ENCODE results near the gene PLXDC1. TPM values are rescaled to one million over a fixed set of nuclear protein-coding genes. Genes with fewer than 3 reads are reported as not detected.
A peak's percentile ranks its signal among the peaks of the same experiment; 100 is the strongest.

Gene PLXDC1
- total RNA-seq, 1 donor from 2014 or later: 0.52 TPM

DNA sequence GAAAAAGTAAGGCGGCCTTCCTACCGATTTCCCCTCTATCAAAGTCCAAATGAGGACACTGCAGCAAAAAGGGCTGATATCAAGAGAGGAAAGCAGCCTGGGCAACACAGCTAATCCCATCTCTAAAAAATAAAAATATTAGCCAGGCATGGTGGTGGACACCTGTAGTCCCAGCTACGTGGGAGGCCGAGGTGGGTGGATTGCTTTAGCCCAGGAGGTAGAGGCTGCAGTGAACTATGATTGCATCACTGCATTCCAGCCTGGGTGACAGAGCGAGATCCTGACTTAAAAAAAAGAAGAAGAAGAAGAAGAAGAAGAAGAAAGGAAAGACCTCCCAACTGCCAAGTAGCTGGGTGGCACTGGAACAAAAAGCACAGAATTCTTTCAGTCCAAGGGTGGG, 31.6 kb upstream of the PLXDC1 start:
- Histone ChIP-seq H3K4me3 (ENCODE audit: low read length in 3 of 3) (no peak overlapping the region), H3K36me3 (ENCODE audit: control insufficient read depth in 3 of 3, insufficient read depth in 3 of 3, low read length in 3 of 3) (peaks cover 56 to 65% (median 58%) of the 10 kb centered on the region in 3 donors), H3K9ac (ENCODE audit: low read depth in 1 of 3, low read length in 3 of 3) (no peak overlapping the region), H3K27me3 (ENCODE audit: control insufficient read depth in 3 of 3, insufficient read depth in 3 of 3, low read length in 3 of 3) (no peaks in the 10 kb centered on the region), H3K9me3 (ENCODE audit: control insufficient read depth in 3 of 3, low read length in 3 of 3) (no peaks in the 10 kb centered on the region), H3K27ac (ENCODE audit: low read depth, low read length) (no peak overlapping the region), H3K4me1 (ENCODE audit: control insufficient read depth in 3 of 3, insufficient read depth in 3 of 3, low read length in 3 of 3) (peaks cover 6 to 29% (median 8%) of the 10 kb centered on the region in 3 donors)

DNA sequence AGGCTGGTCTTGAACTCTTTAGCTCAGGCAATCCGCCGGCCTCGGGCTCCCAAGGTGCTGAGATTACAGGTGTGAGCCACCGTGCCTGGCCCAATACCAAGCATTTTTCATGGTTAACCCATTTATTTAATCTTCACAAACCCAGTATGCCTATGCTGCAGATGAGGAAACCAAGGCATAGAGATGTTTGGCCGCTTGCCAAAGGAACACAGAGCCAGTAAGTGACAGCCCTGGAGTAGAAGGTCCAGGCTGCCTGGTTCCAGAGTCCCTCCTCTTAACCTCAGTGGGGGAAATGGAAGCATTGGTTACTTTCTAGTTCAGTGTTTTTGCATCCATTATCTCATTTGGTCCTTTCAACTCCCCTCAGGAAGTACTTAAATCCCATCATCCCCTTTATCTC, 29.9 kb upstream of the PLXDC1 start:
- Histone ChIP-seq H3K27ac (ENCODE audit: low read depth, low read length) (no peak overlapping the region), H3K9me3 (ENCODE audit: control insufficient read depth in 3 of 3, low read length in 3 of 3) (no peaks in the 10 kb centered on the region), H3K9ac (ENCODE audit: low read depth in 1 of 3, low read length in 3 of 3) (no peak overlapping the region), H3K36me3 (ENCODE audit: control insufficient read depth in 3 of 3, insufficient read depth in 3 of 3, low read length in 3 of 3) (peaks cover 60 to 66% (median 62%) of the 10 kb centered on the region in 3 donors), H3K27me3 (ENCODE audit: control insufficient read depth in 3 of 3, insufficient read depth in 3 of 3, low read length in 3 of 3) (no peaks in the 10 kb centered on the region), H3K4me3 (ENCODE audit: low read length in 3 of 3) (no peak overlapping the region), H3K4me1 (ENCODE audit: control insufficient read depth in 3 of 3, insufficient read depth in 3 of 3, low read length in 3 of 3) (peaks cover 2 to 30% (median 5%) of the 10 kb centered on the region in 3 donors)

DNA sequence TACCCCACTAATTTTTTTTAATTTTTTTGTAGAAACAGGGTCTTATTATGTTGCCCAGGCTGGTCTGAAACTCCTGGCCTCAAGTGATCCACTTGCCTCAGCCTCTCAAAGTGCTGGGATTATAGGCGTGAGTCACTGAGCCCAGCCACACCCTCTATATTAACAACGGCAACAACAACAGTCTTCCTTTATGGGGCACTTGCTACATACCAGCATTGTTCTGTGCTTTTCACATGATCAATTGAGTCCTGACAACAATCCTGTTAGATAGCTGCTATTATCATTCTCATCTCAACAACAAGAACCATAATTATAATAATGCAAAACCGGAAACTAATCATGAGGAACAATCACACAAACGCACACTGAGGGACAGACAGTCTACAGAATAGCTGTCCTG, 27.1 kb upstream of the PLXDC1 start:
- Histone ChIP-seq H3K36me3 (ENCODE audit: control insufficient read depth in 3 of 3, insufficient read depth in 3 of 3, low read length in 3 of 3) (peaks cover 41 to 48% (median 46%) of the 10 kb centered on the region in 3 donors), H3K9me3 (ENCODE audit: control insufficient read depth in 3 of 3, low read length in 3 of 3) (no peaks in the 10 kb centered on the region), H3K4me3 (ENCODE audit: low read length in 3 of 3) (no peak overlapping the region), H3K4me1 (ENCODE audit: control insufficient read depth in 3 of 3, insufficient read depth in 3 of 3, low read length in 3 of 3) (peaks cover 4 to 50% (median 31%) of the 10 kb centered on the region in 3 donors), H3K9ac (ENCODE audit: low read depth in 1 of 3, low read length in 3 of 3) (no peak overlapping the region), H3K27me3 (ENCODE audit: control insufficient read depth in 3 of 3, insufficient read depth in 3 of 3, low read length in 3 of 3) (no peaks in the 10 kb centered on the region), H3K27ac (ENCODE audit: low read depth, low read length) (no peak overlapping the region)

DNA sequence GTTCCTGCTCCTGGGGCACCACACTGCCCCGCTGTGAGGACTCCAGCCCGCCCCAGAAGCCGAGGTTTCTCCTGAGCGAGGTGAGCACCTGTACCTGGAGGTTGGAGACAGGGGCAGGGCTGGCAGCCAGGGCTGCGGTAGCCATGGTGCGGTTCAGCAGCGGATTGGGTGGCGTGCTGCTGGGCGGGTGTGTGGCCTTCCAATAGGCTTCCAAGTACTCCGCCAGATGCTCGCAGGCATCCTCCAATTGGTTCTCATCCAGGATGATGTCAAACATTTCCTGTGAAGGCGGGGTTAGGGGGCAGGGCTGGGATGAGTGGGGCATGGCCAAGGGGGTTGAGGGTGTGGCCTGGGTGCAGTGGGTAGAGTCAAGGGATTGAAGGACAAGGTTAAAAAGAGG, 25.8 kb upstream of the PLXDC1 start:
- no peak overlapping the region for H3K9ac ChIP-seq (ENCODE audit: low read depth in 1 of 3, low read length in 3 of 3)
- peaks cover 34 to 45% (median 38%) of the 10 kb centered on the region in 3 donors for H3K36me3 ChIP-seq (ENCODE audit: control insufficient read depth in 3 of 3, insufficient read depth in 3 of 3, low read length in 3 of 3)
- no peaks in the 10 kb centered on the region for H3K9me3 ChIP-seq (ENCODE audit: control insufficient read depth in 3 of 3, low read length in 3 of 3)
- H3K27me3 ChIP-seq (ENCODE audit: control insufficient read depth in 3 of 3, insufficient read depth in 3 of 3, low read length in 3 of 3): no peaks in the 10 kb centered on the region
- H3K4me1 ChIP-seq (ENCODE audit: control insufficient read depth in 3 of 3, insufficient read depth in 3 of 3, low read length in 3 of 3): peaks cover 4 to 55% (median 36%) of the 10 kb centered on the region in 3 donors
- H3K4me3 ChIP-seq (ENCODE audit: low read length in 3 of 3): no peak overlapping the region
- H3K27ac ChIP-seq (ENCODE audit: low read depth, low read length): no peak overlapping the region

DNA sequence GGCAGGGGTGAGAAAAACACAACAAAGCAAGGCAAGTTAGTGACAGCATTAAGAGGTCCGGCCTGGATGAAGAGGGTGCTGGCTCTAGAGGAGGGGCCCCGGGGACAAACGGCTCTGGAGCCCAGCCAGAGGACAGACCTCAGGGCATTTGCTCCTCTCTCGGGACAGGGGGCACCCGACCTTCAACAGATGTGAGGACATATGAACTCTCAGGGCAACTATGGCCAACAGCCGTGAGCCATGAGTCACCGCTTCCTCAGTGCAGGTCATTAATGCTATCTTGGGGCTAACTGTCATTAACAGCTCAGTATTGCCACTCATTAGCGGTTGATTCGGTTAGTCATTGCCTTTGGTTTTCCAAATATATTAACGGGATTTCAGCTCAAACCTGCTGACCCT, 24.3 kb upstream of the PLXDC1 start:
- Histone ChIP-seq H3K9ac (ENCODE audit: low read depth in 1 of 3, low read length in 3 of 3) (peak overlapping the region in 2 of 3 donors; percentile 40 to 45), H3K9me3 (ENCODE audit: control insufficient read depth in 3 of 3, low read length in 3 of 3) (no peaks in the 10 kb centered on the region), H3K4me1 (ENCODE audit: control insufficient read depth in 3 of 3, insufficient read depth in 3 of 3, low read length in 3 of 3) (peaks cover 4 to 55% (median 36%) of the 10 kb centered on the region in 3 donors), H3K27me3 (ENCODE audit: control insufficient read depth in 3 of 3, insufficient read depth in 3 of 3, low read length in 3 of 3) (no peaks in the 10 kb centered on the region), H3K27ac (ENCODE audit: low read depth, low read length) (peak overlapping the region; percentile 68), H3K36me3 (ENCODE audit: control insufficient read depth in 3 of 3, insufficient read depth in 3 of 3, low read length in 3 of 3) (peaks cover 29 to 40% (median 32%) of the 10 kb centered on the region in 3 donors), H3K4me3 (ENCODE audit: low read length in 3 of 3) (no peak overlapping the region)

DNA sequence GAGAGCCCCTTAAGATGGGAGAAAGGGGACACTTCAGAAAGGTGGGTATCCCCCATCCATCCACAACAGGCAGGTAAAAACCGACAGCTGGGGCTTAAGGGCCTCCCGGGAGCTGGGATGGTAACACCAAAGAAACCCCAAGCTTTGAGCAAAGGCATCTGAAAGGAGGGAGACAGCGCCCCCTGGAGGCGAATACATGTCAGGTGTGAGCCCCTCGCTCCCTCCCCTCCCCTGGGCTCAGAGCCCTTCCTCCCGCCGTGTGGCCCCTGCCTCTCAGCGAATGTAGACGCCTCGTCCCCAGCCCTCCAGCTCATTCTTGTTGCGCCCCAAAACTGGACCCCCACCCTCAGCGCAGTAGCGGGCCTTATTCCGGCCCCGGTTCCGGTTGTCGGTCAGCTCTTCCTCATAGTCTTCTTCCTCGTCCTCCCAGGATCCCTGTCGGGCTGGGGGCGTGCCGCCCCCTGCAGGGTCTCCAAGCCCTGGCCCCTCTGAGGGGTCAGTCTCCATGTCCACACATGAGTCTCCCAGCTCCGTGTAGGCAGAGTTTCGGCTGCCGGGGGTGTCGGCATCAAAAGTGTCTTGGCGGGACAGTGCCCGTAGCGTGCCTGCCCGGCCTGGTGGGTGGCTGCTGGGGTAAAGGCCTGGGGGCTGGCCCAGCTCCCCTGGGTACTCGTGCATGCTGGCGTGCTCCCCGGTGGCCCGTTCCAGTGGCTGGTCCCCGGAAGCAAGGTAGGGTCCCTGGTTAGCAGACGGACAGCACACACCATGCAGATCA, 23.7 kb upstream of the PLXDC1 start:
- Histone ChIP-seq H3K4me1 (ENCODE audit: control insufficient read depth in 3 of 3, insufficient read depth in 3 of 3, low read length in 3 of 3) (peaks cover 4 to 55% (median 36%) of the 10 kb centered on the region in 3 donors), H3K9ac (ENCODE audit: low read depth in 1 of 3, low read length in 3 of 3) (peak overlapping the region in 2 of 3 donors; percentile 40 to 45), H3K4me3 (ENCODE audit: low read length in 3 of 3) (no peak overlapping the region), H3K9me3 (ENCODE audit: control insufficient read depth in 3 of 3, low read length in 3 of 3) (no peaks in the 10 kb centered on the region), H3K27ac (ENCODE audit: low read depth, low read length) (peak overlapping the region; percentile 68), H3K27me3 (ENCODE audit: control insufficient read depth in 3 of 3, insufficient read depth in 3 of 3, low read length in 3 of 3) (no peaks in the 10 kb centered on the region), H3K36me3 (ENCODE audit: control insufficient read depth in 3 of 3, insufficient read depth in 3 of 3, low read length in 3 of 3) (peaks cover 28 to 38% (median 32%) of the 10 kb centered on the region in 3 donors)

DNA sequence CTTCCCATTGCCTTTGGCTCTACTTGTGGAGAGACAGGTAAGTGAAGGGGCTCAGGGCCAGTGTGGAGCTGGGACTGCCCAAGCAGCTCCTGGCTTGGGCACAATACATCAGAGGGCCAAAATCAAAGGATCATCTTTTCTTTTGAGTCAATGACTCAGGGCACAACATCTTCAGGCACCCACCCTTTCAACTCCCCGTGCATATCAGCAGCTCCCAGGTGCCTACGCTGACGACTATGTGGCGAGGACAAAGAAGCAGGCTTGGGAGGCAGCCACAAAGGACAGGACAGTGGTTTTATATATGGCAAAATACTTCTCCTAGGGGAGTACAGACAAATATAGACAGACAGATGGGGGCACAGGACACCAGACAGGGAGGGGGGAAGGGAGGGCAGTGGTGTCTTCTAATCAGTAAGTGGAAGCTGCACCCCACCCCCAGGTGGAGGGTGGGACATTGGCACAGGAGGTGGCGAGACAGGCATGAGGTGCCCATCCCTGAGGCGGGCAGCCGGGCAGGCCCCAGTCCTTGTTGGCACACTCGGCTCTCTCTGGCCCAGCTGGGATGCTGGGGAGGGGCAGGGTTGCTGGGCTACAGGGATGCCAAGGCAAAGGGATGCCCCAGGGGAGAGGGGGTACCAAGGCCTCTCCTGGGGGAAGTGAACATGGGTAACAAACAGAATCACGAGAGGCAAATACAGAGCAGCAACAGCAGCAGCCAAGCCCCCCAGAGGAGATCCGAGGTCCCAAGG, 22.3 kb upstream of the PLXDC1 start:
- no peak overlapping the region for H3K4me3 ChIP-seq (ENCODE audit: low read length in 3 of 3)
- H3K27me3 ChIP-seq (ENCODE audit: control insufficient read depth in 3 of 3, insufficient read depth in 3 of 3, low read length in 3 of 3): no peaks in the 10 kb centered on the region
- no peak overlapping the region for H3K27ac ChIP-seq (ENCODE audit: low read depth, low read length)
- peaks cover 4 to 55% (median 36%) of the 10 kb centered on the region in 3 donors for H3K4me1 ChIP-seq (ENCODE audit: control insufficient read depth in 3 of 3, insufficient read depth in 3 of 3, low read length in 3 of 3)
- peaks cover 25 to 29% (median 29%) of the 10 kb centered on the region in 3 donors for H3K36me3 ChIP-seq (ENCODE audit: control insufficient read depth in 3 of 3, insufficient read depth in 3 of 3, low read length in 3 of 3)
- H3K9ac ChIP-seq (ENCODE audit: low read depth in 1 of 3, low read length in 3 of 3): peak overlapping the region in 1 of 3 donors; percentile 25
- no peaks in the 10 kb centered on the region for H3K9me3 ChIP-seq (ENCODE audit: control insufficient read depth in 3 of 3, low read length in 3 of 3)

DNA sequence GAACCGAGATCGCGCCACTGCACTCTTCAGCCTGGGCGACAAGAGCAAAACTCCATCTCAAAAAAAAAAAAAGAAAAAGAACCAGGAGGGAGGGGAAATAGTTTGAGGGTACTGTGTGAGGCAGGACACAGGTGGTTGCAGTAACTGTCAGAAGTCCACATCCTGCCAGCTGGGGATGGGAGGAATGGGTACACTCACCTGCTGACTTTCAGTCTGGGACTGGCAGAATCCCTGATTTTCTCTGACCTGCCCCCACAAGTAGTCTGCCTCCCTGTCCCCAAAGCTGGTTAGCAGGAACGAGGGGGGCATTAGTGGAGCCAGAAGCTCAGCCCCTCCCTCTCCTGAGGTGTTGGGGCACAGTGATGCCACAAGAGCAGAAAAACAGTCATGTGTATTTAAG, 21.6 kb upstream of the PLXDC1 start:
- Histone ChIP-seq H3K4me3 (ENCODE audit: low read length in 3 of 3) (no peak overlapping the region), H3K27ac (ENCODE audit: low read depth, low read length) (no peak overlapping the region), H3K36me3 (ENCODE audit: control insufficient read depth in 3 of 3, insufficient read depth in 3 of 3, low read length in 3 of 3) (peaks cover 24 to 26% (median 24%) of the 10 kb centered on the region in 3 donors), H3K9me3 (ENCODE audit: control insufficient read depth in 3 of 3, low read length in 3 of 3) (no peaks in the 10 kb centered on the region), H3K4me1 (ENCODE audit: control insufficient read depth in 3 of 3, insufficient read depth in 3 of 3, low read length in 3 of 3) (peaks cover 4 to 50% (median 35%) of the 10 kb centered on the region in 3 donors), H3K9ac (ENCODE audit: low read depth in 1 of 3, low read length in 3 of 3) (no peak overlapping the region), H3K27me3 (ENCODE audit: control insufficient read depth in 3 of 3, insufficient read depth in 3 of 3, low read length in 3 of 3) (no peaks in the 10 kb centered on the region)

DNA sequence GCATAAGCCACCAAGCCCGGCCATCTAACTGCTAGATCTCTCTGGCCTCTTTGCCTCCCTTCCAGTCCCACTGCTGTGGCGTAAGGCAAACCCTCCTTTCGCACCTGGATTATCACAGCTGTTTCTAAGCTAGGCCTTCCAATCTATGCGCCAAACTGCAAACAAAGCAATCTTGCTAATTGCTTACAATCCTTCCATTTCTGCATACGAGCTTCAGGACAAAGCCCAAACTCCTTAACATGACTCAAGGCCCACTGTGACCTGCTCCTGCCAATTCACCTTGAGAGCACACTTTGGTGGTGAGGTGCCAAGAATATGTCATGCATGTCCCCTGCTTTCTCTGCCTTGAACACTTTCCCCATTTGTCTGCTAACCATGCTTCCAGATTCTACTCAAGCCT, 20.5 kb upstream of the PLXDC1 start:
- H3K9me3 ChIP-seq (ENCODE audit: control insufficient read depth in 3 of 3, low read length in 3 of 3): no peaks in the 10 kb centered on the region
- no peak overlapping the region for H3K27ac ChIP-seq (ENCODE audit: low read depth, low read length)
- H3K9ac ChIP-seq (ENCODE audit: low read depth in 1 of 3, low read length in 3 of 3): no peak overlapping the region

DNA sequence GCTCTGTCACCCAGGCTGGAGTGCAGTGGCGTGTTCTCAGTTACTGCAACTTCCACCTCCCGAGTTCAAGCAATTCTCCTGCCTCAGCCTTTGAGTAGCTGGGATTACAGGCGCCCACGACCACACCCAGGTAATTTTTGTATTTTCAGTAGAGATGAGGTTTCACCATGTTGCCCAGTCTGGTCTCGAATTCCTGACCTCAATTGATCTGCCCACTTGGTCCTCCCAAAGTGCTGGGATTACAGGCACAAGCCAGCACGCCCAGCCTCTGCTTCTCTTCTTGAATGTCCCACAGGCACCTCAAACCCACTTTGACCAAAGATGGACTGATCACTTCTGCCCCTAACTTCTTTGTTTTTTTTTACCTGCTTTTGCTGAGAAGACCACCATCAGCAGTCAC, 19.1 kb upstream of the PLXDC1 start:
- H3K27me3 ChIP-seq (ENCODE audit: control insufficient read depth in 3 of 3, insufficient read depth in 3 of 3, low read length in 3 of 3): no peaks in the 10 kb centered on the region
- peaks cover 8 to 35% (median 31%) of the 10 kb centered on the region in 3 donors for H3K4me1 ChIP-seq (ENCODE audit: control insufficient read depth in 3 of 3, insufficient read depth in 3 of 3, low read length in 3 of 3)
- H3K27ac ChIP-seq (ENCODE audit: low read depth, low read length): no peak overlapping the region
- no peaks in the 10 kb centered on the region for H3K9me3 ChIP-seq (ENCODE audit: control insufficient read depth in 3 of 3, low read length in 3 of 3)
- H3K4me3 ChIP-seq (ENCODE audit: low read length in 3 of 3): no peak overlapping the region
- peaks cover 0 to 3% (median 0%) of the 10 kb centered on the region in 3 donors for H3K36me3 ChIP-seq (ENCODE audit: control insufficient read depth in 3 of 3, insufficient read depth in 3 of 3, low read length in 3 of 3)
- H3K9ac ChIP-seq (ENCODE audit: low read depth in 1 of 3, low read length in 3 of 3): no peak overlapping the region

More for the DNA sequence above, 20.5 kb upstream of the PLXDC1 start:
- peaks cover 10 to 41% (median 39%) of the 10 kb centered on the region in 3 donors for H3K4me1 ChIP-seq (ENCODE audit: control insufficient read depth in 3 of 3, insufficient read depth in 3 of 3, low read length in 3 of 3)
- H3K4me3 ChIP-seq (ENCODE audit: low read length in 3 of 3): no peak overlapping the region
- H3K27me3 ChIP-seq (ENCODE audit: control insufficient read depth in 3 of 3, insufficient read depth in 3 of 3, low read length in 3 of 3): no peaks in the 10 kb centered on the region
- peaks cover 12 to 15% (median 13%) of the 10 kb centered on the region in 3 donors for H3K36me3 ChIP-seq (ENCODE audit: control insufficient read depth in 3 of 3, insufficient read depth in 3 of 3, low read length in 3 of 3)
